Measurements from ENCODE around the gene ZNF502.

ZNF502 gene

GRCh38 chr3:44771424-44772098 is 59.1 kb downstream of the ZNF502 start:
- no peak for DNase-seq (ENCODE audit: low read depth, low spot score)

- DNase-seq (ENCODE audit: low read depth, low spot score): no peak
These were observed 59.6 kb downstream of the ZNF502 start for GRCh38 chr3:44772099-44772442.
